ENCODE results near the gene KRT26.

DNA sequence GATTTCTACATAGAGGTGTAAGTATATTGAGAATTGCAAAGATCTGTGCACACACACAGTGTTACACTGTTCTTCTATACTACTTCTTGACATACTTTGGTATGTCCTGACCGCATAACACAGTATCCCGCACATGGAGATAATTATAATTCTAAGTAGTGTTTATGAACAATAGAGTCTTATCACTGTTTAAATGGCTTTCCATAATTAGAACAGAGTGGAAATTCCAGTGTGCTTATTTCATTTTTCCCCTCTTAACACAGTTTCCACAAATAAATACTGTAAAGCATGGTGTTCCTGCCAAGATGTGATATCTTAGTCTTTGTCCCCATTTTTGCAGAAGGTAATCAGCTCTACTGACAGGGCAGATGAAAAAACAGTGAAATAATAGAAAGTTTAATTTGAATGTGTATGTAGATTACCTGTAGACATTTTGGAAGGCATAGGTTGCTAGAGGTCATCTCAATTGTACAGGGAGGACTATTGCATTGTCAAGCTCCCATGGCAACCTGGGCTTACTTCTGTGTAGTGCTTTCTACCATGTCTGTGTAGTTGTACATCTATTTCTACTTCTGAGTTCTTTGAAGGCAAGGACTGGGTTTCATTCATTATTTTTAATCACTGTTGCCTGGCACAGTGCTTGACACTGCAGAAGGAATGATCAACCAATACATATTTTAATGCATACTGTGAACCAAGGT, 37.9 kb upstream of the KRT26 start:
- no peak for TF ChIP-seq EZH2phosphoT487 (conservative IDR thresholded peaks at IDR 0.05; ENCODE audit: low read length)
- TF ChIP-seq, protein P1, sequence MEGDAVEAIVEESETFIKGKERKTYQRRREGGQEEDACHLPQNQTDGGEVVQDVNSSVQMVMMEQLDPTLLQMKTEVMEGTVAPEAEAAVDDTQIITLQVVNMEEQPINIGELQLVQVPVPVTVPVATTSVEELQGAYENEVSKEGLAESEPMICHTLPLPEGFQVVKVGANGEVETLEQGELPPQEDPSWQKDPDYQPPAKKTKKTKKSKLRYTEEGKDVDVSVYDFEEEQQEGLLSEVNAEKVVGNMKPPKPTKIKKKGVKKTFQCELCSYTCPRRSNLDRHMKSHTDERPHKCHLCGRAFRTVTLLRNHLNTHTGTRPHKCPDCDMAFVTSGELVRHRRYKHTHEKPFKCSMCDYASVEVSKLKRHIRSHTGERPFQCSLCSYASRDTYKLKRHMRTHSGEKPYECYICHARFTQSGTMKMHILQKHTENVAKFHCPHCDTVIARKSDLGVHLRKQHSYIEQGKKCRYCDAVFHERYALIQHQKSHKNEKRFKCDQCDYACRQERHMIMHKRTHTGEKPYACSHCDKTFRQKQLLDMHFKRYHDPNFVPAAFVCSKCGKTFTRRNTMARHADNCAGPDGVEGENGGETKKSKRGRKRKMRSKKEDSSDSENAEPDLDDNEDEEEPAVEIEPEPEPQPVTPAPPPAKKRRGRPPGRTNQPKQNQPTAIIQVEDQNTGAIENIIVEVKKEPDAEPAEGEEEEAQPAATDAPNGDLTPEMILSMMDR (IDR thresholded peaks at IDR 0.05; ENCODE audit: insufficient read depth, low read length, poor library complexity, severe bottlenecking): no peak

Data from SU-DHL-6 (cell line).